ENCODE data around the gene CC2D2B. TPM values are rescaled to one million over a fixed set of nuclear protein-coding genes. Genes with fewer than 3 reads are reported as not detected.

CC2D2B gene
- total RNA-seq, 1 experiment from 2014 or later, result not detected

- Histone ChIP-seq H3K27me3 (replicated peaks; ENCODE audit: insufficient read depth, low read depth, low read length, poor library complexity) (no peaks in the 10 kb centered on the region), H3K27ac (ENCODE audit: low read depth, low read length, poor library complexity, severe bottlenecking) (no peak overlapping the region), H3K36me3 (ENCODE audit: insufficient read depth, low read length, poor library complexity, severe bottlenecking) (no peaks in the 10 kb centered on the region), H3K4me1 (ENCODE audit: insufficient read depth, low read length, poor library complexity, severe bottlenecking) (no peaks in the 10 kb centered on the region), H3K4me3 (ENCODE audit: low read depth, low read length, poor library complexity, severe bottlenecking) (no peak overlapping the region), H3K9me3 (ENCODE audit: low read depth, low read length, poor library complexity, severe bottlenecking) (peaks cover 15% of the 10 kb centered on the region)
- no peak for DNase-seq (ENCODE audit: low spot score)
- BruUV-seq (replicated peaks), result no TSS peak
- no peak for TF ChIP-seq EZH2 (IDR thresholded peaks at IDR 0.05; ENCODE audit: borderline replicate concordance, low read depth, low read length, poor library complexity, severe bottlenecking)
- TF ChIP-seq CTCF (conservative IDR thresholded peaks at IDR 0.05; ENCODE audit: low read depth, low read length), result no peak
- POLR2A ChIA-PET (ENCODE audit: low non-redundant PET), result no interaction called here
- intact Hi-C loops (cut with micrococcal nuclease; ENCODE audit: unreplicated experiment), result no loop called here
- CTCF ChIA-PET, result no interaction called here
These were observed 33.3 kb downstream of the CC2D2B start for GRCh38 chr10:95941115-95941514.

- no TSS peak for BruUV-seq (replicated peaks)
- intact Hi-C loops (cut with micrococcal nuclease; ENCODE audit: unreplicated experiment), result no loop called here
- ChIA-PET CTCF (no interaction called here), POLR2A (ENCODE audit: low non-redundant PET) (no interaction called here)
- TF ChIP-seq EZH2 (IDR thresholded peaks at IDR 0.05; ENCODE audit: borderline replicate concordance, low read depth, low read length, poor library complexity, severe bottlenecking), result no peak
- no peak for TF ChIP-seq CTCF (conservative IDR thresholded peaks at IDR 0.05; ENCODE audit: low read depth, low read length)
- no peak overlapping the region for H3K4me3 ChIP-seq (ENCODE audit: low read depth, low read length, poor library complexity, severe bottlenecking)
- H3K4me1 ChIP-seq (ENCODE audit: insufficient read depth, low read length, poor library complexity, severe bottlenecking), result no peaks in the 10 kb centered on the region
- H3K27me3 ChIP-seq (replicated peaks; ENCODE audit: insufficient read depth, low read depth, low read length, poor library complexity), result peaks cover 22% of the 10 kb centered on the region
- no peak for DNase-seq (ENCODE audit: low spot score)
- H3K27ac ChIP-seq (ENCODE audit: low read depth, low read length, poor library complexity, severe bottlenecking), result no peak overlapping the region
- no peaks in the 10 kb centered on the region for H3K36me3 ChIP-seq (ENCODE audit: insufficient read depth, low read length, poor library complexity, severe bottlenecking)
- H3K9me3 ChIP-seq (ENCODE audit: low read depth, low read length, poor library complexity, severe bottlenecking), result peaks cover 9% of the 10 kb centered on the region
These were observed 55.6 kb downstream of the CC2D2B start for GRCh38 chr10:95963202-95963990.

DNA sequence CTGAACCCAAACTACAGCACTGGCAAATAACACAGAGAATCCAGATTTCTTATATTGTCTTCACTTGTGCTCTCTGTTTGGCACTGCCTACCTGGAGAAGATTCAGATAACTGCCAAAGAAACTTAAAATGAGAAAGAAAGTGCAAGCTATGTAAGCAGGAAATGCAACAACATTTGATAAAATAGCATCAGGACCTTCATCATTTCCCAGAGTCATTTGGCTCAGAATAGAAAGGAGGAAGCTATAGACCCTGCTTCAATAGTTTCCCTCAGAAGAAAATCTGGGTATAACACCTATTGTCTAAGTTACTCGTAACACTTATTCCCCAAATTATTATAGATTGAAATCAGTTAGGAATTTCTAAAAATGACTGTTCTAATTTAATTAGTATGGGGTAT is 56.2 kb downstream of the CC2D2B start:
- BruUV-seq (replicated peaks), result no TSS peak
- no peak overlapping the region for H3K27ac ChIP-seq (ENCODE audit: low read depth, low read length, poor library complexity, severe bottlenecking)
- no peaks in the 10 kb centered on the region for H3K36me3 ChIP-seq (ENCODE audit: insufficient read depth, low read length, poor library complexity, severe bottlenecking)
- no peak overlapping the region for H3K4me3 ChIP-seq (ENCODE audit: low read depth, low read length, poor library complexity, severe bottlenecking)
- TF ChIP-seq CTCF (conservative IDR thresholded peaks at IDR 0.05; ENCODE audit: low read depth, low read length), result no peak
- TF ChIP-seq EZH2 (IDR thresholded peaks at IDR 0.05; ENCODE audit: borderline replicate concordance, low read depth, low read length, poor library complexity, severe bottlenecking), result no peak
- no peak for DNase-seq (ENCODE audit: low spot score)
- no peaks in the 10 kb centered on the region for H3K4me1 ChIP-seq (ENCODE audit: insufficient read depth, low read length, poor library complexity, severe bottlenecking)
- ChIA-PET POLR2A (ENCODE audit: low non-redundant PET) (no interaction called here), CTCF (no interaction called here)
- H3K27me3 ChIP-seq (replicated peaks; ENCODE audit: insufficient read depth, low read depth, low read length, poor library complexity), result peaks cover 28% of the 10 kb centered on the region
- H3K9me3 ChIP-seq (ENCODE audit: low read depth, low read length, poor library complexity, severe bottlenecking), result peaks cover 8% of the 10 kb centered on the region
- intact Hi-C loops (cut with micrococcal nuclease; ENCODE audit: unreplicated experiment), result no loop called here
